ENCODE measurements around the gene PLAAT5.
"Not testable (repeated sequence)": the region's sequence is repeated elsewhere in the genome, so short reads cannot be mapped to it uniquely, and the experiment has no call there.

Gene PLAAT5

GRCh38 chr11:63485777-63486176 is 5.2 kb downstream of the PLAAT5 start:
- Histone ChIP-seq H3K4me1 (ENCODE audit: insufficient read depth, low read length) (peaks cover 6% of the 10 kb centered on the region; the same call in 1 of the 2 replicates), H3K9ac (ENCODE audit: low read depth, low read length) (no peak overlapping the region), H3K9me3 (ENCODE audit: control insufficient read depth, insufficient read depth, low read length) (peaks cover 21% of the 10 kb centered on the region), H3K36me3 (ENCODE audit: insufficient read depth, low read length) (no peaks in the 10 kb centered on the region)

GRCh38 chr11:63480039-63480438 is 10.9 kb downstream of the PLAAT5 start:
- H3K9me3 ChIP-seq (ENCODE audit: control insufficient read depth, insufficient read depth, low read length), result peaks cover 25% of the 10 kb centered on the region
- peaks cover 12% of the 10 kb centered on the region for H3K4me1 ChIP-seq (ENCODE audit: insufficient read depth, low read length)

GRCh38 chr11:63478896-63479295 is 12.1 kb downstream of the PLAAT5 start:
- no peak overlapping the region for H3K9ac ChIP-seq (ENCODE audit: low read depth, low read length)
- peaks cover 12% of the 10 kb centered on the region for H3K4me1 ChIP-seq (ENCODE audit: insufficient read depth, low read length)
- no peaks in the 10 kb centered on the region; the same call in 1 of the 2 replicates for H3K36me3 ChIP-seq (ENCODE audit: insufficient read depth, low read length)
- H3K9me3 ChIP-seq (ENCODE audit: control insufficient read depth, insufficient read depth, low read length), result peaks cover 20% of the 10 kb centered on the region

More at GRCh38 chr11:63480039-63480438, 10.9 kb downstream of the PLAAT5 start:
- Histone ChIP-seq H3K9ac (ENCODE audit: low read depth, low read length) (no peak overlapping the region), H3K36me3 (ENCODE audit: insufficient read depth, low read length) (no peaks in the 10 kb centered on the region; the same call in 1 of the 2 replicates)

- H3K9ac ChIP-seq (ENCODE audit: low read depth, low read length), result no peak overlapping the region
- H3K9me3 ChIP-seq (ENCODE audit: control insufficient read depth, insufficient read depth, low read length), result peaks cover 36% of the 10 kb centered on the region
- no peaks in the 10 kb centered on the region; the same call in 1 of the 2 replicates for H3K36me3 ChIP-seq (ENCODE audit: insufficient read depth, low read length)
- peaks cover 12% of the 10 kb centered on the region for H3K4me1 ChIP-seq (ENCODE audit: insufficient read depth, low read length)
Observed at GRCh38 chr11:63476618-63477017, 14.3 kb downstream of the PLAAT5 start.

GRCh38 chr11:63472372-63472771 is 18.6 kb downstream of the PLAAT5 start:
- Histone ChIP-seq H3K36me3 (ENCODE audit: insufficient read depth, low read length) (no peaks in the 10 kb centered on the region), H3K4me1 (ENCODE audit: insufficient read depth, low read length) (no peaks in the 10 kb centered on the region), H3K9me3 (ENCODE audit: control insufficient read depth, insufficient read depth, low read length) (peaks cover 30% of the 10 kb centered on the region), H3K9ac (ENCODE audit: low read depth, low read length) (no peak overlapping the region)

GRCh38 chr11:63470311-63470710 is 20.7 kb downstream of the PLAAT5 start:
- H3K9me3 ChIP-seq (ENCODE audit: control insufficient read depth, insufficient read depth, low read length), result peaks cover 19% of the 10 kb centered on the region
- no peak overlapping the region for H3K9ac ChIP-seq (ENCODE audit: low read depth, low read length)
- H3K36me3 ChIP-seq (ENCODE audit: insufficient read depth, low read length), result no peaks in the 10 kb centered on the region
- H3K4me1 ChIP-seq (ENCODE audit: insufficient read depth, low read length), result no peaks in the 10 kb centered on the region

GRCh38 chr11:63462137-63462536 is 28.8 kb downstream of the PLAAT5 start:
- Histone ChIP-seq H3K4me1 (ENCODE audit: insufficient read depth, low read length) (peaks cover 13% of the 10 kb centered on the region), H3K36me3 (ENCODE audit: insufficient read depth, low read length) (no peaks in the 10 kb centered on the region), H3K9ac (ENCODE audit: low read depth, low read length) (no peak overlapping the region), H3K9me3 (ENCODE audit: control insufficient read depth, insufficient read depth, low read length) (no peaks in the 10 kb centered on the region)

GRCh38 chr11:63459586-63459985 is 31.4 kb downstream of the PLAAT5 start:
- no peaks in the 10 kb centered on the region for H3K9me3 ChIP-seq (ENCODE audit: control insufficient read depth, insufficient read depth, low read length)
- H3K9ac ChIP-seq (ENCODE audit: low read depth, low read length), result no peak overlapping the region; the same call in 1 of the 2 replicates
- no peaks in the 10 kb centered on the region for H3K36me3 ChIP-seq (ENCODE audit: insufficient read depth, low read length)
- H3K4me1 ChIP-seq (ENCODE audit: insufficient read depth, low read length), result peaks cover 13% of the 10 kb centered on the region

GRCh38 chr11:63448646-63449045 is 42.3 kb downstream of the PLAAT5 start:
- H3K9me3 ChIP-seq (ENCODE audit: control insufficient read depth, insufficient read depth, low read length), result peaks cover 9% of the 10 kb centered on the region
- H3K36me3 ChIP-seq (ENCODE audit: insufficient read depth, low read length), result no peaks in the 10 kb centered on the region
- H3K4me1 ChIP-seq (ENCODE audit: insufficient read depth, low read length), result peaks cover 19% of the 10 kb centered on the region
- no peak overlapping the region for H3K9ac ChIP-seq (ENCODE audit: low read depth, low read length)

GRCh38 chr11:63445720-63446119 is 45.2 kb downstream of the PLAAT5 start:
- Histone ChIP-seq H3K4me1 (ENCODE audit: insufficient read depth, low read length) (peaks cover 19% of the 10 kb centered on the region), H3K9ac (ENCODE audit: low read depth, low read length) (no peak overlapping the region), H3K36me3 (ENCODE audit: insufficient read depth, low read length) (no peaks in the 10 kb centered on the region), H3K9me3 (ENCODE audit: control insufficient read depth, insufficient read depth, low read length) (peaks cover 3% of the 10 kb centered on the region; the same call in 1 of the 2 replicates)

- Histone ChIP-seq H3K36me3 (ENCODE audit: insufficient read depth, low read length) (no peaks in the 10 kb centered on the region), H3K9ac (ENCODE audit: low read depth, low read length) (no peak overlapping the region), H3K9me3 (ENCODE audit: control insufficient read depth, insufficient read depth, low read length) (peaks cover 3% of the 10 kb centered on the region; the same call in 1 of the 2 replicates), H3K4me1 (ENCODE audit: insufficient read depth, low read length) (peaks cover 19% of the 10 kb centered on the region)
Observed at GRCh38 chr11:63445118-63445517, 45.8 kb downstream of the PLAAT5 start.

GRCh38 chr11:63444160-63444559 is 46.8 kb downstream of the PLAAT5 start:
- Histone ChIP-seq H3K9me3 (ENCODE audit: control insufficient read depth, insufficient read depth, low read length) (peaks cover 3% of the 10 kb centered on the region; the same call in 1 of the 2 replicates), H3K36me3 (ENCODE audit: insufficient read depth, low read length) (no peaks in the 10 kb centered on the region), H3K4me1 (ENCODE audit: insufficient read depth, low read length) (peaks cover 18% of the 10 kb centered on the region), H3K9ac (ENCODE audit: low read depth, low read length) (no peak overlapping the region)

- H3K36me3 ChIP-seq (ENCODE audit: insufficient read depth, low read length), result no peaks in the 10 kb centered on the region
- H3K9ac ChIP-seq (ENCODE audit: low read depth, low read length), result no peak overlapping the region
- H3K9me3 ChIP-seq (ENCODE audit: control insufficient read depth, insufficient read depth, low read length), result peaks cover 3% of the 10 kb centered on the region; the same call in 1 of the 2 replicates
- peaks cover 14% of the 10 kb centered on the region for H3K4me1 ChIP-seq (ENCODE audit: insufficient read depth, low read length)
Observed at GRCh38 chr11:63443714-63444113, 47.3 kb downstream of the PLAAT5 start.

- H3K9me3 ChIP-seq (ENCODE audit: control insufficient read depth, insufficient read depth, low read length); H3K9ac ChIP-seq (ENCODE audit: low read depth, low read length); H3K4me1 ChIP-seq (ENCODE audit: insufficient read depth, low read length); H3K36me3 ChIP-seq (ENCODE audit: insufficient read depth, low read length): not testable (repeated sequence)
Observed at GRCh38 chr11:63435831-63436230, 55.1 kb downstream of the PLAAT5 start.

- H3K9ac ChIP-seq (ENCODE audit: low read depth, low read length), result peak overlapping the region; percentile 37; the same call in 1 of the 2 replicates
- H3K36me3 ChIP-seq (ENCODE audit: insufficient read depth, low read length), result not testable (repeated sequence)
Observed at GRCh38 chr11:63435351-63435750, 55.6 kb downstream of the PLAAT5 start.

GRCh38 chr11:63430731-63431130 is 60.2 kb downstream of the PLAAT5 start:
- not testable (repeated sequence) for H3K9me3 ChIP-seq (ENCODE audit: control insufficient read depth, insufficient read depth, low read length); H3K36me3 ChIP-seq (ENCODE audit: insufficient read depth, low read length); H3K4me1 ChIP-seq (ENCODE audit: insufficient read depth, low read length); H3K9ac ChIP-seq (ENCODE audit: low read depth, low read length)

More at GRCh38 chr11:63435351-63435750, 55.6 kb downstream of the PLAAT5 start:
- not testable (repeated sequence) for H3K9me3 ChIP-seq (ENCODE audit: control insufficient read depth, insufficient read depth, low read length); H3K4me1 ChIP-seq (ENCODE audit: insufficient read depth, low read length)

All from ES-I3 (cell line).